Smooth muscle cell (in vitro differentiated cells): ENCODE data around the gene CYP24A1. TPM values are rescaled to one million over a fixed set of nuclear protein-coding genes. Genes with fewer than 3 reads are reported as not detected.

Experiments used
- DNase-seq: peaks from one replicate; lab custom pipeline; 2025; ENCODE audit not compliant: unreplicated experiment; lab: John Stamatoyannopoulos, UW
- H2AFZ ChIP-seq: fragments of 200-600 bp; sonication (generic); 2 replicates; pipeline ENCODE4 v1.6.0; 2016; ENCODE audit warnings: antibody characterized with exemption, low read depth, mild to moderate bottlenecking
- H3F3A ChIP-seq: fragments of 200-600 bp; sonication (generic); 2 replicates; pipeline ENCODE4 v1.6.0; 2017; ENCODE audit warnings: antibody characterized with exemption, low read depth
- H3K27ac ChIP-seq: fragments of 200-600 bp; sonication (generic); 2 replicates; pipeline ENCODE4 v1.5.1; 2016; ENCODE audit warnings: low read depth, mild to moderate bottlenecking
- H3K27me3 ChIP-seq: fragments of 200-600 bp; sonication (generic); 2 replicates; pipeline ENCODE4 v1.6.1; 2016; ENCODE audit warnings: low read depth, mild to moderate bottlenecking
- H3K36me3 ChIP-seq: fragments of 200-600 bp; sonication (generic); 2 replicates; pipeline ENCODE4 v1.5.1; 2016; ENCODE audit warnings: low read depth
- H3K4me1 ChIP-seq: fragments of 200-600 bp; sonication (generic); 2 replicates; pipeline ENCODE4 v1.5.1; 2016; ENCODE audit warnings: low read depth
- H3K4me2 ChIP-seq: fragments of 200-600 bp; sonication (generic); 2 replicates; pipeline ENCODE4 v1.6.0; 2016; ENCODE audit warnings: mild to moderate bottlenecking
- H3K4me3 ChIP-seq: fragments of 200-600 bp; sonication (generic); 2 replicates; pipeline ENCODE4 v1.5.1; 2016; ENCODE audit warnings: mild to moderate bottlenecking
- H3K79me2 ChIP-seq: fragments of 200-600 bp; sonication (generic); 2 replicates; pipeline ENCODE4 v1.6.0; 2016; ENCODE audit warnings: low read depth, mild to moderate bottlenecking
- H3K9ac ChIP-seq: fragments of 200-600 bp; sonication (generic); 2 replicates; pipeline ENCODE4 v1.6.0; 2016; ENCODE audit warnings: low read depth
- H3K9me3 ChIP-seq: fragments of 200-600 bp; sonication (generic); replicated peaks from 2 replicates; pipeline ENCODE4 v1.5.1; 2016; ENCODE audit warnings: low read depth
- H4K20me1 ChIP-seq: fragments of 200-600 bp; sonication (generic); 2 replicates; pipeline ENCODE4 v1.6.0; 2016; ENCODE audit warnings: low read depth
- WGBS: methylation state at CpG from one replicate; pipeline ENCODE4 v1.1.7; 2016; ENCODE audit warnings: low lambda C conversion rate; 5-methylcytosine and 5-hydroxymethylcytosine counted together
- polyA plus RNA-seq: library from polyadenylated mRNA; unstranded; fragments of >200 nt; fragmentation: Nextera tagmentation; extraction: Ambion mirVana; gene quantifications from 2 replicates; pipeline ENCODE4 v1.2.1, GENCODE V29; 2016
- total RNA-seq: library from RNA; depleted of rRNA; stranded (reverse); fragments of >200 nt; gene quantifications from 2 replicates; pipeline ENCODE4 v1.2.3, GENCODE V29; 2014
- TF ChIP-seq, protein P1 (sequence below): fragments of 200-600 bp; sonication (generic); IDR thresholded peaks from 2 replicates; pipeline ENCODE4 v1.5.1; 2017; ENCODE audit warnings: borderline replicate concordance, mild to moderate bottlenecking, antibody characterized with exemption; ENCODE audit not compliant: insufficient read depth, poor library complexity, severe bottlenecking

CYP24A1 gene
- total and polyA plus RNA-seq, 2 experiments from 2014 or later: 0.70 to 18.0 TPM

DNA sequence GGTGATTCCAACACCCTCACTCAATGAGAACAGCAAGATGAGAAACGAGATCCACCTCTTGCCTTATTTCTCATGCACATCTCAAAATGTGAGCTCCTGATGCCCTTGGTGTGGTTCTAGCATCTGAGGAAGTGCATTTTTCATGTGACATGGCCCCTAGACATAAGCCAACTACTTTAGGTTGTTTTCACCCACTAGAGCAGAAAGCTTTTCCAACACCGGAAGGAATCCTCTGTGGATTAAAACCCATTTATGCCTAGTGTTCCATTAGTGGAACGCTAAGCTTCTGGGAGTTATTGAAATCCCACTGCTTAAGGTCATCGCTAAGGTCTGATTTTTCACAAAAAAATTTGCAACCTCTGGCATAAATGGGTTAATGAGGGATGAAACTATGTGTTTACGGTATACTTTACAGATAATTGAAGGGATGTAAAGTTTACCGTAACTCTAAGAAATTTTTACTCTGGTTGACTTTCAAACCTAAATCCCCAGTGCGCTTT lies 24.0 kb downstream of the CYP24A1 start:
- H3K79me2 ChIP-seq: no peaks in the 10 kb centered on the region
- WGBS: 94% methylated on average over 7 of the region's 7 CpGs
- H3F3A ChIP-seq: no peaks in the 10 kb centered on the region
- no peaks in the 10 kb centered on the region for H3K27me3 ChIP-seq
- DNase-seq: no peak
- no peaks in the 10 kb centered on the region for H3K9me3 ChIP-seq
- H3K4me1 ChIP-seq: no peaks in the 10 kb centered on the region
- no peaks in the 10 kb centered on the region for H3K36me3 ChIP-seq
- TF ChIP-seq, protein P1, sequence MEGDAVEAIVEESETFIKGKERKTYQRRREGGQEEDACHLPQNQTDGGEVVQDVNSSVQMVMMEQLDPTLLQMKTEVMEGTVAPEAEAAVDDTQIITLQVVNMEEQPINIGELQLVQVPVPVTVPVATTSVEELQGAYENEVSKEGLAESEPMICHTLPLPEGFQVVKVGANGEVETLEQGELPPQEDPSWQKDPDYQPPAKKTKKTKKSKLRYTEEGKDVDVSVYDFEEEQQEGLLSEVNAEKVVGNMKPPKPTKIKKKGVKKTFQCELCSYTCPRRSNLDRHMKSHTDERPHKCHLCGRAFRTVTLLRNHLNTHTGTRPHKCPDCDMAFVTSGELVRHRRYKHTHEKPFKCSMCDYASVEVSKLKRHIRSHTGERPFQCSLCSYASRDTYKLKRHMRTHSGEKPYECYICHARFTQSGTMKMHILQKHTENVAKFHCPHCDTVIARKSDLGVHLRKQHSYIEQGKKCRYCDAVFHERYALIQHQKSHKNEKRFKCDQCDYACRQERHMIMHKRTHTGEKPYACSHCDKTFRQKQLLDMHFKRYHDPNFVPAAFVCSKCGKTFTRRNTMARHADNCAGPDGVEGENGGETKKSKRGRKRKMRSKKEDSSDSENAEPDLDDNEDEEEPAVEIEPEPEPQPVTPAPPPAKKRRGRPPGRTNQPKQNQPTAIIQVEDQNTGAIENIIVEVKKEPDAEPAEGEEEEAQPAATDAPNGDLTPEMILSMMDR: no peak
- no peak overlapping the region for H3K27ac ChIP-seq
- no peak overlapping the region for H3K4me2 ChIP-seq
- no peak overlapping the region for H3K4me3 ChIP-seq
- H4K20me1 ChIP-seq: no peaks in the 10 kb centered on the region
- no peak overlapping the region for H2AFZ ChIP-seq
- no peak overlapping the region for H3K9ac ChIP-seq

DNA sequence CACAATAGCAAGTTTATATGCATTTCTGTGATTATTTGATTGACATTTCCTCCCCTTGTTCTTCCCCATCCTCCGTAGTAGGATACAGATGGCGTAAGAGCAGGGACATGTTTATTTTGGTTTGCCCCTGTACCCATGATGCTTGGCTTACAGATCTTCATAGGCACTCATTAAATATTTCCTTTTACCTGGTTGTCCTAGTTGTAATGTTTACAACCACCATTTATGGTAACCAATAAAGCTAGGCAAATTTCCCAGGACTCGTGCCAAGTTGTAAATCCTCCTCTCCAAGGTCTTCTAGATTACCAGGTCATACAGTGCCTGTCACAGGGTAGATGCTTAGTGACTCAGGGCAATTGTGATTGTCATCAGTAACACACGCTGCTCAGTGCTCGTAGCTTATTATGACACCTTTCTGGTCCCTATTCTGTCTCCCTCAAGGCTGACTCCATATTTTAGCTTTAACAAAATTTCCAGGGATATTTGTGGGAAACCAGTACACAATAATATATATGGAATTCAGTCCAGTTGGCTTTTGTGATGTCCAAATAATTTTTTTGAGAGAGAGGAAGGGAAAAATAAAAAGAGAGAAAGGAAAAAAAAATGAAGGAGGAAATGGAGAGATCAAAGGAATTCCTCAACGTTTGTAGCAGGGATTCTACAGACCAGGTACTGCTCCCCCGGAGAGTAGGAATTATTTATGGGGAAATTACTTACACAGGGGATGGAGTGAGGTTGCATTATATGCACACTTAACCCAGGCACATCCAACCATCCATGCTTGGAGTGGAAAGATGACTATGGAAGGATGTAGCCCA lies 24.6 kb downstream of the CYP24A1 start:
- 50% methylated on average over 7 of the region's 7 CpGs for WGBS
- DNase-seq: no peak
- no peak overlapping the region for H3K27ac ChIP-seq

DNA sequence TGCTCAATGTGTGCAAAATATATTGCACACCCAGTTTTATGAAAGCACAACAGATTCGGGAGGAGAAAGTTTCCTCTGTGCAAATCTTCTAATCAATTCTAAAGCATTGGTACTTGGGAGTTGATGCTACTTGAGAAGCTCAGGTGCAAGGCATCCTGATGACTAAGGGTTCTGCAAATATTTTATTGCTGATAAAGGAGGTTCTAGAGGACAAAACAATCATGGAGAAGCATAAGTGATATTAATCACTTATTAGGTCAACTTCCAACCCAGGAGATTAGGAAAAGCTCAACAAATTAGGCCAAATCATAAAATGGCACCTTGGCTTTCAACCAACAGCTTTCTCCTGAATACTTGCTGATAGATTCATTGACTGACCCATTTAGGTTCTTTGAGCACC lies 27.1 kb downstream of the CYP24A1 start:
- no peak overlapping the region for H3K9ac ChIP-seq
- no peak overlapping the region for H3K4me2 ChIP-seq
- H3K36me3 ChIP-seq: no peaks in the 10 kb centered on the region
- no peak for DNase-seq
- 90% methylated on average over 1 of the region's 1 CpG for WGBS
- H3K9me3 ChIP-seq: no peaks in the 10 kb centered on the region
- H3F3A ChIP-seq: no peaks in the 10 kb centered on the region
- H3K27ac ChIP-seq: no peak overlapping the region
- H2AFZ ChIP-seq: no peak overlapping the region
- no peak overlapping the region for H3K4me3 ChIP-seq
- TF ChIP-seq, protein P1: no peak
- no peaks in the 10 kb centered on the region for H3K79me2 ChIP-seq
- no peaks in the 10 kb centered on the region for H3K27me3 ChIP-seq
- H3K4me1 ChIP-seq: no peaks in the 10 kb centered on the region
- no peaks in the 10 kb centered on the region for H4K20me1 ChIP-seq

More for the DNA sequence above, 24.6 kb downstream of the CYP24A1 start:
- no peaks in the 10 kb centered on the region for H3K79me2 ChIP-seq
- no peak overlapping the region for H3K4me2 ChIP-seq
- no peaks in the 10 kb centered on the region for H3K9me3 ChIP-seq
- TF ChIP-seq, protein P1: no peak
- H3K4me3 ChIP-seq: no peak overlapping the region
- H3K36me3 ChIP-seq: no peaks in the 10 kb centered on the region
- H2AFZ ChIP-seq: no peak overlapping the region
- H3F3A ChIP-seq: no peaks in the 10 kb centered on the region
- no peak overlapping the region for H3K9ac ChIP-seq
- H3K27me3 ChIP-seq: no peaks in the 10 kb centered on the region
- H4K20me1 ChIP-seq: no peaks in the 10 kb centered on the region
- no peaks in the 10 kb centered on the region for H3K4me1 ChIP-seq
